GM19324 (cell line): ENCODE data around the gene ARHGEF10L.

Experiments used
- ATAC-seq: cut with Tn5 transposase; IDR thresholded peaks from one replicate; pipeline ENCODE4 v1.9.1; 2021; ENCODE audit warnings: mild to moderate bottlenecking, moderate library complexity; ENCODE audit not compliant: unreplicated experiment, low FRiP score

ARHGEF10L gene

DNA sequence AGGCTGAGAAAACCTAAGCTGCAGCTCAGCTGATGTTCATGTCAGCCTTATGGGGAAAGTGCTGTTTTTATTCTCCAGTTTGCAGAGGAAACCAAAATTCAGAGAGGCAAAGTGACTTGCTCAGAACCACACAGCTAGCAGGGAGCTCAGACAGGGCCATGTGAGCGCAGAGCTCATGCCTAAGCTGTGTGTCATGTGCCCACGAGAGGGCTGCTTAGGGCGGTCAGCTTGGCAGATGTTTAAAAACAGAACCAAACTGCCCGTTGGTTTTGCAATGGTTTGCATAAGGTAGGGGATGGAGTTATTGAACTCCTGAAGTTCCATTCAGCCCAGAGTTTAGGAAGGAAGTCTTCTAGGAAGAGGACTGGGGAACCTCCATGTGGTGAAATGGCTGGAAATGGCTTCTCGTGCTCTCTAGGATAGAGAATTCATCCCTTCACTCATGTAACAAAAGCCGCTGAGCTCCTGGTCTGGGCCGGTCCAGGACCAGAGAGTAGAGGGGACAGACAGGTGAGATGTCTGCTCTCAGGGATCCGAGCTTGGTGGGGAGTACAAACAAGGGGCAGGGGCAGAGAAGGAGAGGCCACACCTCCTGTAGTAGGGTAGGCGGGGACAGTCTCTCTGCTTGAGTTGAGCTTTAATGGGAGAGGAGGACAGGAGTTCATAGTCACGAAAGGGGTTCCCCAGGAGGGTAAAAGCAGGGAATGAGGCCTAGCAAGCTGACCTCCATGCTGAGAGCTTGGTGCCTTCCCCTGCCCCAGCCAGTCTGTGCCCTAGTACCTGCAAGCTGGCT is 46.9 kb downstream of the ARHGEF10L start:
- no peak for ATAC-seq

DNA sequence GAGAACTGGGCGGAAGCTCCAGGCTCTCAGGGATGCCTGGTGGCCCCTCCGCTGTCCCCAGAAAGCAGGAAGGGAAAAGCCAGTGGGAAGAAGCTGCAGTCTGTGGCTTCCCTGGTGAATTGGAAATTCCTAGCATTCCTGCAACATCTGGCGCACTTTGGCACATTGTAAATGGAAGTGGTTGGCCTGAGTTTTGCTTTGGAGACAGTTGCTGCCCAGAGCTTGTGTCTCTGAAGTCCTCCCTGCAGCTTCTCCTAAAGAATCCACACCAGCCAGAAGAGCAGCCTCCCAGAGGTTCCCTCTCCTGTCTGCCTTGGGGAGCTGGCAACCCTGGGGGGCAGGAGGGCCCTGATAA is 48.2 kb downstream of the ARHGEF10L start:
- ATAC-seq, result no peak

DNA sequence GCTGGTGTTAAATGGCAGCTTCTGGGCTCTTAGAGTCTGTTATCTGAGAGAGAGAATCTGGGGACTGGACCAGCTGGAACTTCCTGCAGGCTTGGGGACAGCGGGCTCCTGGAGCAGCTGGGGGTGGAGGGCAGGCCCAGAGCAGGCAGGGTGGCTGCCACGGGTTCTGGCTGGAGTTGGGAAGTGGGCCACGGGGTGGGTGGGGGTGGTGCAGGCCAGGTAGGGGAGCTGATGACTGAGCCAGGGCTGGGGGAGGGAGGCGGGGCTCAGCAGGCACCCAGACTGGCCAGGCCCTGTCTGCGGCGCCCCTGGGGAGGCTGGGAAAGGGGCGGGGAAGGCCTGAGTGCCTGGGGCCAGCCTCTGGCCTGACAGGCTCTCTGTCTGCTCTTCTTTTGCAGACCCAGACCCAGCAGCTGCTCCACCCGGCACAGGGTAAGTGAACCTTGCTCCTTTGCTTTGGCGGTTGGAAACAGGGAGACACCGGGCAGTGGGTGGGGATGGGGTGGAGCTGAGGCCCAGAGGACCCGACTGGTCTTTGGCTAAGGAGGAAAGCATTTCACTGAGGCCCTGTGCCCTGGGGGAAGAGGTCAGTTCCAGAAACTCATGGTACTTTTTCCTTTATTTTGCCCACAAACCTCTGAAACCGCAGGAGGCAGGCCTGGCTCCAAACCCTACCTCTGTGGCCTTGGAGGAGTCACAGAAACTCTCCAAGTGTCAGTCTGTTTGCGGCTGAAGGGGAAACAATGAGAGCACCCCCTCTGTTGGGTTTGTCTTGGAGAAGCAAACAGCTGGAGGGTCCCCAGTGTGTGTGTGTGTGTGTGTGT is 48.8 kb downstream of the ARHGEF10L start:
- no peak for ATAC-seq

DNA sequence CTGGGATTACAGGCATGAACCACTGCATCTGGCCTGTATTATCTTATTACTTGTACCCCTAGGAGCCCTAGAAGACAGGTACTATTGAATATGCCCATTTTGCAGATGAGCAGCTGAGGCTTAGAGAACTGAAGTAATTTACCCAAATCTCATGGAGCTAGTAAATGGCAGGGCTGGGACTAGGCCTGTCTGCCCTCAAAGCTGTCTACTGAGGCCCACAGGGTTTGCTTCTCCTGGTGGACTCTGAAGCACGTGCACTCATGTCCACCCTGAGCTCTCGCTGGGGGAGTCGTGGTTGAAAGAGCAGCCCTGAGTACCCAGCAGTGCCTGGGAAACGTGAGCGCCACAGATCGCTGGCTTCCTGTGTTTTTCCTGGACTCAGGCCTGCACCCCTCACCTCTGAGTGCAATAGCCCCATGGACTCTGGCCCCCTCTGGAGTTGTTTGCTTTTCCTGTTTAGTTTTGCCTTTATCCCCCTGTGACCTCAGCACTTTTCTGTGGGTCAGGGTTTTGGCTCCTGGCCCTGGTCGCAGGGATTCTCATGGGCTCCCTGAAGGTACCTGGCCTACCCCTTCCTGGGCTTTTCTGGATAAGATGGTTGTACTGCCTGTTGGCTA is 52.4 kb downstream of the ARHGEF10L start:
- no peak for ATAC-seq

DNA sequence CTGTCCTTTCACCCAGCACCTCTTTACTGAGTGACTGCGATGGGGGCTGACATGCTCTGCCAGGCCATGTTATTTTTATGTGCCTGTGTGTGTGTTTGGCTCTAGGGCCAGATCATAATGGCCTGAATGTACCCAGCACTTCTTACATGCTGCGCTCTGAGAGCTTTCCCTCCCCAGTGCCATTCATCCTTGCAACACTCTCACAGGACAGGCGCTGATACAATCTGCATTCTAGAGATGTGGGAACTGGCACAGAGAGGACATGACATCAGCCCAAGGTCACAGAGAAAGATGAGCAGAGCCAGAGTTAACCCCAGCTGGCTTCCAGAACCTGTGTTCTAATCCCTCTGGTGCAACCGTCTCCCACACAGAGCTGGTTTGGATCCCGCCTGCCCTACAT is 54.5 kb downstream of the ARHGEF10L start:
- ATAC-seq, result no peak

DNA sequence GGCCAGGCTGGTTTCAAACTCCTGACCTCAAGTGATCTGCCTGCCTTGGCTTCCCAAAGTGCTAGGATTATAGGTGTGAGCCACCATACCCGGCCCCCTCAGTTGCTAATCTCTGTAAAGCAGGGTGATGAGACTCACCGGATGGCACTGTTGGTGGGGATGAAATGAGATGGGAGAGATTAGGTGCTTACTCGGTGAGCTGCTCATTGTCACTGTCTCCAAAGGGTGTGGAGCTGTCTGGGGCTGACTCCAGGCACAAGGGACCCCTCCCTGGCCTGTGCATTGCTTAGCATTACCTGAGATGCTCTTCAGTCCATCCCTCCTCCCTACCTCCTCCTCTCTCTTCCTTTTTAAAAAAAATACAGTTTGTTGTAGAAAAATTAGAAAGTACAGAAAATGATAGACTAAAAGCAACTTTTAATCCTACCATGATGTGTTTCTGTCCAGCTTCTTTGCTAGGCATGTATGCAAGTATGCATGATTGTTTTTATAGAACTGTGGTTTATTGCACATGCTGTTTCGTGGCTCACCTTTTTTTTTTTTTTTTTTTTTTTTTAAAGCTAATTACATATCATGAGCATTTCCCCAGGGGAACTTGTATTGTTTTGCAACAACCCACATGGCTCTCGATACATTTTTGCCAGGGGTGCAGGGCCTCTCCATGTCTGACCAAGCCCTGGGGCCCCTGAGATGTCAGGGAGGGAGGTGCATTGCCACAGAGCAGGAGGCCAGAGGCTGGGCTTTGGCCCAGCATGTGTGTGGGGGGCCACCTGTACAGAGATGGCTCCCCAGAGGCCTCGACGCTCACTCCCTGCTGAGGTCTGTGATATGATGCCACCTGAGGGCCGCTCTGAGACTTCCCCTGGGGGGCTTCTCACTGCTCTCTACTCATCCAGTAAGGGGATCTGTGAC is 55.4 kb downstream of the ARHGEF10L start:
- ATAC-seq, result no peak

DNA sequence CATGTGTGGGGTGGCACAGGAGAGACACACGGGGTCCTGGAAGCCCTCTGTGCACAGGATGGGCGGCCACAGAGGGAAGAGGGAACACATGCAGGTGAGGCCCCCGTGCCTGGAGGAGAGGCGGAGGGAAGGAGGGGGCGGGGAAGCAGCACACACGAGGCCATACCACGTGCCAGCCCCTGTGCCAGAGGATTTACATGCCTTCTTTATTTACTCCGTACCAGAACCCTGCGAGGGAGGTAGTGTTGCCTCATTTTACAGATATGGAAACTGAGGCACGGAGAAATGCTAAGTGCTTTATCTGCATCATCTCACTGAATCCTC is 56.1 kb downstream of the ARHGEF10L start:
- no peak for ATAC-seq

DNA sequence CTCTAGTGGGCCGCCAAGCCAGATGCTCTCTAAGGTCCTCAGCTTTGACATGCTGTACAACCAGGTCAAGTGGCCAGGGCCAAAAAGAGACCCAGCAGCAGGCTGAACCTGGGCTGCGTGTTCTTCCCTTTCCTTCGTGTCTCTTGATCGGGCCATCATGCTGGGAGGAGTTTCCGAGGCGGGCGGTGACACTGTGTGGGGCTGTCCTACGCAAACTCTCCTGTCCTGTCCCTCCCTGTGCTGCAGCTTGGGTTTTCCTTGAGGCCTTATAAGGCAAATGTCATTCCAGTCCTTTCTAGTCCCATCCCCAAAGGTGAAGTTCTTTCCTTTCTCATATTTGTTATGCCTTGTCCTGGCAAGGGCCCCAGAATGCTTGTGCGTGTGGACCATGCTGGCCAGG is 56.7 kb downstream of the ARHGEF10L start:
- ATAC-seq, result no peak

DNA sequence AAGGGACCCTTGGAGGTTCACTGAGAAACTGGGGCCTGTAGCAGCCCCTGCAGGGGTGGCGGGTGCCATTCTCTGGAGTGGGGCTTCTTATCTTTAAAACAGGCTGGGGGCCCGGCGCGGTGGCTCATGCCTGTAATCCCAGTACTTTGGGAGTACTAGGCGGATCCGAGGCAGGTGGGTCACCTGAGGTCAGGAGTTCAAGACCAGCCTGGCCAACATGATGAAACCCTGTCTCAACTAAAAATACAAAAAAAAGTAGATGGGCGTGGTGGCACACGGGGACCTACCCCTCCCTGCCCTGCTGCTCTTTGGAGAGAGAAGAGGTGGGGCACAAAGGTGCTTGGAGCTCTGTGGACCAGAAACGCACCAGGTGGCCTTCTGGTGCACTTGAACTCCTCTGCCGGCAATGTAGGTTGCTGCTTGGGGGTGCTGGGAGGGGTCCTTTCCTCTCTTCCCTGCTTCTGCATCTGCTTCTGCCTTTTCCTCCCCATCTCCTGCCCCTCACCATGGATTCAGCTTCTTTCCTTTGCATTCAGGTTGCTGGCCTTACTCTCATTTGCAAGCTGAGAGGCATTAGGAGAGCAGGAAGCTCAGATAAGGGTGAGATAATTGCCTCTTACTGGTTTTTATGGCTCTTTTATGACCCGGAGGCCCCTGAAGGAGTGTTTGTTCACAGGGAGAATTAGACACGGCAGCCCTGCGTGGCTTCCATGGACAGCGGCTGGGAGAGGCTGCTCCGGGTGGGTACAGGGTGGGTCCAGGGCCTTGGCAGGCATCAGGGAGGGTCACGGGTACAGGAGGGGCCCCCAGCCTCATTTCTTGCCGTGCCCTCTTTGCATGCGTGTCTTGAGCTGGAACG is 57.4 kb downstream of the ARHGEF10L start:
- no peak for ATAC-seq

DNA sequence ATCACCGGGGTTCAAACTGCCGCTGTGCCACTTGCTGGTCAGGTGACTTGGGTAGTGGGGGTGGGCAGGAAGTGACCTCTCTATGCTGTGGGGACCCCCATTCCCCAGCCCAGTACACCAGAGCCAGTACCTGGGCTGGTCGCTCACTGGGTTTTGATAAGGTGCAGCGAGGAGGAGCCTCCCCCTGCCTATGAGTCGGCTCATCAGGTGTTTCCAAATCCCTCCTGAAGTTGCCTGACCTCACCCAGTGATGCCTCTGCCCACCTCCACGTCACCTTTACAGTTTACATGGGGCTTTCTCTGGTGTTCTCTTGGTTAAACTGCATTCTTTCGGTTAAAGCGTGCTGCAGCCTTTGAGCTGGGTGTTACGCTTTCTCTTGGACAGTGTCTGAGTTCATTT is 58.2 kb downstream of the ARHGEF10L start:
- ATAC-seq, result no peak

DNA sequence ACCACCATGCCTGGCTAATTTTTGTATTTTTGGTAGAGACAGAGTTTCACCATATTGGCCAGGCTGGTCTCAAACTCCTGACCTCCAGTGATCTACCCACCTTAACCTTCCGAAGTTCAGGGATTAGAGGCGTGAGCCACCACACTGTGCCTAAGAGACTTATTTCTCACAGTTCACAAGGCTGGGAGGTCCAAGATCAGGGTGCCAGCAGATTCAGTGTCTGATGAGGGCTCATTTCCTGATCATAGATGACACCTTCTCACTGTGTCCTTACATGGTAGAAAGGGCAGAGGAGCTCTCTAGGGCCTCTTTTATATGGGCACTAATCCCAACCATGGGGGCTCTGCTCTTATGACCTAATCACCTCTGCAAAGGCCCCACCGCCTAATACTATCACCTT is 58.8 kb downstream of the ARHGEF10L start:
- ATAC-seq, result no peak

DNA sequence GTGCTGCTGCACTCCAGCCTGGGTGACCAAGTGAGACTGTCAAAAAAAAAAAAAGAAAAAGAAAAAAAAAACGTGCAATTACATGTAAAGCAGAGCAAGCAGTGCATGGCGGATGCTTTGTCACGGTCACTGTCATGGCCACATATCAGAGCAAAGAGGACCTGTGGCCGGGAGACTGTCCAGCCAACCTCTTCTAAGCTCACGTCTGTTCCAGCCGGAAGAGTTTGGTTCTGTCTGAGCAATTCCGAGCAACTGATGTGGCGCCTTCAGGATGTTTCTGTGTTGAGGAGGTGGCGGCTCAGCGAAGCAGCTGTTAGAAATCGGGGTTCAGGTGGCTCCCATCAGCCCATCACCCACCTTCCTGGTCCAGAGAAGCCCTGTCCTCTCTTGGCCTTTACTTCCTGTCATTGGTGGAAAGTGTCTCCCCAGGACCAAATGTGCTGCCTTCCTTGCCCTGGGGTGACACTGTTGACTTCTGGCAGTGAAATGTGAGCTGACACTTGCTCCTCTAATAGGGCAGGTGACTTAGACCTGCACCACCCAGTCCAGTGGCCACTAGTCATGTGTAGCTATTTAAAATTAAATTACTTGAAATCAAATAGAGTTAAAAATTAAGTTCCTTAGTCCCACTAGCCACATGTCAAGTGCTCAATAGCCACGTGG is 59.9 kb downstream of the ARHGEF10L start:
- no peak for ATAC-seq

DNA sequence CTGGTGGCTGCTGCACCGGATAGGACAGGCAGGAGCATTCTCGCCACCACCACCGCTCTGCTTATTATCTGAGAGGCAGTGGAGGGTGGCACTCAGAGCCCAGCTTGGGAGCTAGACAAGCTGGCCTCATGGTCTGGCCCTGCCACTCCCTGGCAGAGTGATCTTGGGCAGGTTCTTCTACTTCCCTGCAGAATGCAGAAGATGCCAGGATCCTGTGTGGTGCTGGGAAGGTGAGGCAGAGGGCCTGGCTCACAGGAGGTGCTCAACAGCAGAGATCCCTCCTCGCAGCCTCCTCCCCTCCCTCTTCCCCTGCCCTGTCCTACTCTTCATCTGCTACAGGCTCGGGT is 60.4 kb downstream of the ARHGEF10L start:
- ATAC-seq, result no peak

DNA sequence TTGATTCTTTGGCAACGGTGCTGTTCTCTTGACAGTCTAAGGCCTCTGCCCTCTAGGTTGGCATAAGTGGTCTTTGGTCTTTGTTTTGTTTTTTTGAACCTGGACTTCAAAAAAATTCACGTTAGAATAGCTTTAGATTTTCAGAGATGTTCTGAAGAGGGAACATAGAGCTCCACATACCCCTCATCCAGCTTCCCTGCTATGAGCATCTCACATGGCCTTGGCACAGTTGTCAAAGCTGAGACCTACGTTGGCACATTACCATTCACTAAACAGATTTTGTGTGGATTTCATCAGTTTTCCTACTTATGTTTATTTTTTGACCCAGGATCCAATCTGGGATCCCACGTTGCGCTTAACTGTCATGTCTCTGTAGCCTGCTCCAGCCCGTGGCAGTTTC is 60.8 kb downstream of the ARHGEF10L start:
- no peak for ATAC-seq

DNA sequence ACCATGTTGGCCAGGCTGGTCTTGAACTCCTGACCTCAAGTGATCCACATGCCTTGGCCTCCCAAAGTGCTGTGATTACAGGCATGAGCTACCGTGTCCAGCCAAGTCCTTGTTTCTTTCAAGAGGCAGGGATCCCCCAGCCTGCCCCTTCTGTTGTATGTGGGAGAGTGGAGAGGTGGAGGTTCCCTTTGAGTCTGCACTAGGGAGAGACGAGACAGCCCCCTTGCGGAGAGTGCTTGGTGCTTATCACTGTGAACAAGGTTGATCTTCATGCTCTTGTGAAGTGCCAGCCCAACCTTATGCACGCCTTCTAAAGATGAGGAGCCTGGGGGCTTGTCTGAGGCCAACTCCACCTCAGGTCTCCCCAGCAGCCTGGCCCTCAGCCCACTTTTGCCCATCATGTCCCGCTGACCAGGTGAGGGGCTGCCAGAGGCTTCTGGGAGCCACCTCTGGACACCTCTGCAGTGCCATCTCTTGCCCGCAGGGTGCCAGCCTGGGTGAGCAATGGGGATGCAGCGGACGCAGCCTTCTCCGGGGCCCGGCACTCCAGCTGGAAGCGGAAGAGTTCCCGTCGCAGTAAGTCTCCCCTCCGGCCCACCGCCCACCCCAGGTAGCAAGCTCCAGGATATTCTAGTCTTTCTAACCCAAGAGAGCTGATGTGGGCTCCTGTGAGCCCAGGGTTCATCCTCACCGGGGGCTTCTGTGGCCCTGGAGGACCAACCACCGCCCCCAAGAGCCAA is 62.3 kb downstream of the ARHGEF10L start:
- ATAC-seq, result no peak

DNA sequence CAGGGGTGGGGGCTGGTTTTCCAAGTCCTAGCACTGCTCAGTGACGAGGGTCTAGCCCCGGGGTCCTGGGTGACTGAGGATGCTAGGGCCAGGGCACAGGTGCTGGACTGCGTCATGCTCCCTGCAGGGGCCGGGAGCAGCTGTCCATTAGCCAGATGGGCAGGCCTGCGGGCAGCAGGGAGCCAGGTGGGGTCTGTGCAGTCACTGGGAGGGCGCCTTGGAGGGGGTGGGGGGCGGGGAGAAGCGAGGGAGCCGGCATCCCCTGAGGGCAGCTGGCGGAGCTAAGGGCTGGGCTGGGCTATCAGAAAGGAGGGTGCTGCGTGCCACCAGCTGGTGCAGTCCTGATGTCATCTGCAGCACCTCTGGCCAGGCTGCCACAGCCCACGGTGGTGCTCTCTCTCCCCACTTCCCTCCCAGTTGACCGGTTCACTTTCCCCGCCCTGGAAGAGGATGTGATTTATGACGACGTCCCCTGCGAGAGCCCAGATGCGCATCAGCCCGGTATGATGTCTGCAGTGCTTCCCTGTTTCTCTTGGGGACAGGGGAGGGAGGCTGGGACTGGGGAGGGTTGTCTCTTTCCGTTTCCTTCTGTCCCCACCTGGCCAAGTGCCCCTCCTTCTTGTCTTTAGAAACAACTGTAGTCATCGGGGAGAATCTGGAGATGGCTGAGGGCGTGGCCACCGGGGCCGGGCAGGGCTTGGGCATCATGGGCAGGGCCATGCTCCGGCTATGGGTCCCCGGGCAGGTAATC is 63.8 kb downstream of the ARHGEF10L start:
- ATAC-seq, result no peak

DNA sequence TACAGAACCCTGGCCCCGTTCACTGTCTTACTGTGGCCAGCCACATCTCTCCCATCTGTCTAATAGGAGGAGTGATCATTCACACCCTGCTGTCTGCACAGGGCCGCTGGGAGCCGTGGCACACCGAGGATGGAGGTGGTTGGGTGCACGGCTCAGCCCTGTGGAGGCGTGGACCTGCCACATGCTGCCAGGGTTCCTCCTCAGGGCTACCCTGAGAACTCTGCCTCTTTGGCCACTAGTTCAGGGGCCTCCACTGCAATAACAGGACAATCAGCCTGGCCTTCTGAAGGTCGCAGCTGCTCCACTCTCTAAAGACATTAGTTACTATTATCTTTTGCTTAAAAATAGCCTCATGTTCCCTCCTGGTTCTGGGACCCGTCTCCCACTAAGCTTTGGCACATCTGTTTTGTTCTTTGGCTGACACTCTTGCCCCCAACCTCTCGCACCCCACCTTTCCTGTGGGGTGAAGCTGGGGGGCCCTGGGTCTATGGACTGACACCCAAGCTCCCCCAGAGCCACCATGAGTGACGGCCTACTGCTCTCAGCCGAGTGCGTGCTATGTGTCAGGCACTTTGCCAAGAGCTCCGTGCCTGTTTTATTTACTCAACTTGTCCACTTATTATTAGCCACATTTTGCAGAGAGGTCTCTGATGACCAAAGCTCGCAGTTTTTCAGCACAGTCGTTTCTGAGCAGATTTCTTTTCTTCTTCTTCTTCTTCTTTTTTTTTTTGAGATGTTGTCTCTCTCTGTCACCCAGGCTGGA is 66.3 kb downstream of the ARHGEF10L start:
- no peak for ATAC-seq
